HepG2 (cell line): ENCODE data around the gene MYBL2. TPM values are rescaled to one million over a fixed set of nuclear protein-coding genes. Genes with fewer than 3 reads are reported as not detected.

Experiments
- polyA plus RNA-seq, 8 experiments: library from polyadenylated mRNA; depleted of rRNA in 3 of 8; stranded (reverse) in 7 of 8; unstranded in 1 of 8; fragments of >200 nt; fragmentation: Illumina TruSeq in 4 of 8; extraction: Trizol in 4 of 8; gene quantifications; 2 replicates each; pipeline versions ENCODE4 v1.2.1 to v1.2.3, GENCODE V29; 2011 to 2016; ENCODE audit warnings: low read depth in 4 of 8, missing spikeins in 1 of 8, mixed read lengths in 1 of 8; ENCODE audit not compliant: insufficient read depth in 1 of 8
- total RNA-seq, 5 experiments: library from RNA; depleted of rRNA; stranded (reverse); fragments of >200 nt; fragmentation: Illumina TruSeq; extraction: Trizol; gene quantifications; 2 replicates each; pipeline ENCODE4 v1.2.3, GENCODE V29; 2016; ENCODE audit warnings: low read depth in 1 of 5

Gene MYBL2
- total and polyA plus RNA-seq, 2 of the 13 experiments (the other 11 are each of a cell fraction or from before 2014, with no cell fraction given) = 11.9 to 66.2 TPM

Other genes with a start within 250 kb of the MYBL2 start
- gene SRSF6, start 209.2 kb upstream of the MYBL2 start, total RNA-seq (2016; rRNA removed; fragmentation: Illumina TruSeq; extraction: Trizol) = 184 and 194 TPM in 2 replicates
- 151 and 156 TPM in 2 replicates for gene SRSF6, start 209.2 kb upstream of the MYBL2 start, polyA plus RNA-seq (2011; rRNA removed)
- 2.4 and 9.0 TPM in 2 replicates for gene L3MBTL1, start 159.4 kb upstream of the MYBL2 start, total RNA-seq (2016; rRNA removed; fragmentation: Illumina TruSeq; extraction: Trizol)
- 17.8 and 23.8 TPM in 2 replicates for gene L3MBTL1, start 159.4 kb upstream of the MYBL2 start, polyA plus RNA-seq (2011; rRNA removed)
- 29.4 and 34.3 TPM in 2 replicates for gene SGK2, start 108.1 kb upstream of the MYBL2 start, total RNA-seq (2016; rRNA removed; fragmentation: Illumina TruSeq; extraction: Trizol)
- 6.2 and 12.6 TPM in 2 replicates for gene SGK2, start 108.1 kb upstream of the MYBL2 start, polyA plus RNA-seq (2011; rRNA removed)
- gene IFT52, start 76.2 kb upstream of the MYBL2 start, total RNA-seq (2016; rRNA removed; fragmentation: Illumina TruSeq; extraction: Trizol) = 64.0 and 80.6 TPM in 2 replicates
- 36.9 and 48.0 TPM in 2 replicates for gene IFT52, start 76.2 kb upstream of the MYBL2 start, polyA plus RNA-seq (2011; rRNA removed)
- gene GTSF1L, start 59.9 kb downstream of the MYBL2 start, total RNA-seq (2016; rRNA removed; fragmentation: Illumina TruSeq; extraction: Trizol) = not detected in 2 replicates
- not detected in 2 replicates for gene GTSF1L, start 59.9 kb downstream of the MYBL2 start, polyA plus RNA-seq (2011; rRNA removed)
- not detected in 2 replicates for gene TOX2, start 247.7 kb downstream of the MYBL2 start, total RNA-seq (2016; rRNA removed; fragmentation: Illumina TruSeq; extraction: Trizol)
- gene TOX2, start 247.7 kb downstream of the MYBL2 start, polyA plus RNA-seq (2011; rRNA removed) = not detected in 2 replicates